Measurements from ENCODE around the gene HS3ST4.
"Not testable (repeated sequence)": the region's sequence is repeated elsewhere in the genome, so short reads cannot be mapped to it uniquely, and the experiment has no call there.

The HS3ST4 gene

DNA sequence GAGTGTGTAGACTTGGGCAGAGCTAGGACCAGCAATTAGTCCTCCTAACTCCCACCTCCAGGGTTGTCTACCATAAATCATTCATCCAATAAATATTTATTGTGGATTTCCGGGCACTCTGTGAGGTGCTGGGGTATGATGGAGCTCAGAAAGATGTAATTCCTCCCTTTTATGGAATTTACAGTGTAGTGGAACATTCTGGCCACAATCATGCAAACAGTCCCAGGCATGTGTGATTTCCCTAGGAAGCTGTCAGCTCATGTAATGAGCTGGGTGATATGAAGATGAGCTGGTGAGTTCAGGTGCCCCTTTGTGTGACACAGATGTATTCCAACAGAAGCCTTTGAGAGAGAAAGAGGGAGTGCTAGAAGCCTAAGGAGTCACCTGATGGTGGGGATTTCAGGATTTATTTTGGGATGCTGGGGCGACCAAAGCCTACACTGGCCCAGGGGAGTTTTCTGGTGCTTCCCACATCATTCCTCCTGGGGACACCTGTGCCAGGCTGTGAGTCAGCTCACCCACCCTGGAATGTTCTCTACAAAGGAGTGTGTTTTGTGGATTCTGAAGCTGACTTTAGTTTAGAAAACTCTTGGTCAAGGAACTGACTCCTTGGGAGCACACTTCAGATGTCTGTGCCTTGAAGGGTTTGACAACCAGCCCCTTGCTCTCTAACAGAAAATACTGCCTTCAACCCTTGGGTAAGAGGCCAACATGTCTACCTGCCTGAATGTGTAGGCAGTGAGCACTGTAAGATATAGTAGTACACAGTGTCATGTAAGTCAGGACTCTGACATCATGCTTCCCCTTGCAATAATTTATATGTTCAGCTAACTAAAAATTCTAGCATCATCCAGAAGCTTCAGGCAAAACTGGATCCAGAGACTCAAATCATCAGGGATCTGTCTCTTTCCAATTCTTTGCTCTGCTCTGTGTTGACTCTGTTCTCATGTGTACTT lies 42.9 kb downstream of the HS3ST4 start:
- no peak for FAIRE-seq

DNA sequence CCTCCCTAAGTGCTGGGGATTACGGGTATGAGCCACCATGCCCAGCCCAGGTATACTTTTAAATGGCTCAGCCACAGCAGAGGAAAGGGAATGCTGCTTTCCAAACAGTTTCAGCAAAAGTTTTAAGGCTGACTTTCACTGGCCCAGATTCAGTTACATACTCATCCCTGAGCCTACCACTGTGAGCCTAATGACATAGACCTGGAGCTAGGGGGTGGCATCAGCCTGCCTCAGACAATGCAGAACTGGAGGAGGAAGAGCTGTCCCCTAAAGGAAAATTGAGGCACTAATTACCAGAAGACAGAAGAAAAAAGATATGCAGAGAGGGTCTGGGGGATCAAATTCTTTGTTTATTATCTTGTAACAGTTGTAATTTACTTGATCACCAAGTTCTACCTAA lies 43.9 kb downstream of the HS3ST4 start:
- no peak for FAIRE-seq

DNA sequence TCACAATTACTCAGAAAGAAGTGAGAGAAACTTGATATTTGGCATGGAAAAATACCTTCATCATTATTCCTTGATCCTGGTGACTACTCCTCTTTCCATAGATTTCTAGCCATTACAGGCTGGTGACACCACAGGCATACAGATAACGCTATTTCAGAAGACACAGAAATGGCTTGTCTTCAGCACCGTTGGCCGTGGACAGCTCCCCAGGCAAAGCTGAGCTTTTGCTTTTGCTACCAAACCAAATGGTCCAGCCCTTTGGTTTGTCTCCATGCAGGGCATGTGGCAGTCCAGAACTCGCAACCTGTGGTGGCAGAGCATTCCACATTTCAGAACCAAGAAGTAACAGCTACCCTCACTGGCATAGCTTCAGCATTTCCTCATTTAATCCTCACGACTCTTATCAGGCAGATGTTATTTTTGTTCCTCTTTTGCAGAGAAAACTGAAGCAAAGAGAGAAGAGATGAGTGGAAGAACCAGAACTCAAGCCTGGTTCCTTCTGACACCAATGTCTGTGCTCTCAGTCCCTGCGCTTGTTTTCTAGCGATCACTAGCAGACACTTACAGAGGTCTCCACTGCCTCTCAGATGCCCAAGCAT lies 55.5 kb downstream of the HS3ST4 start:
- FAIRE-seq: no peak

DNA sequence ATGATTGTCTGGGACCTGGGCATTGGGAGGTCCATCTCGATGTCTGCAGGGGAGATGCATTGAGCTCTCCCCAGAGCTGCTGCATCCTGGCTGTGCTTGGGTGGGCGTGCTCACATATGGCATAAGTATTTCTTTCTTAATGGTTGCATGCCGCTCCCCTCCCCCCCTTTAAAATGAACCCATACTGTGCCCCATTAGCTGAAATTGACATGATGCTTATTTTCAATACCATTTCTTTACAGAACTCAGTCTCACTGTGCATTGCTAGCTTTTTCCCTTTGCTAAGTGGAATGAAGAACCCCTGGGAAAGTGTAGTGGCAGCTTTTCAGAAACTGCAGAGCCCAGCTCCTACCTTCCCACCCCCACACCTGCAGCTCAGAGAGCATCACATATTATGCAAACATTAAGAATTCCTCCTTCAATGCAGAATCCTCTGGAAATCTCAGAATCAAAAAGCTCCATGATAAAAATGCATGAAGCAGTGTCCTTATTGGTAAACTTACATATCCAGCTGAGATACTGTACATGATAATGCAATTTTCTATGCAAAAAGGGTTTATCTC lies 56.4 kb downstream of the HS3ST4 start:
- FAIRE-seq: no peak

DNA sequence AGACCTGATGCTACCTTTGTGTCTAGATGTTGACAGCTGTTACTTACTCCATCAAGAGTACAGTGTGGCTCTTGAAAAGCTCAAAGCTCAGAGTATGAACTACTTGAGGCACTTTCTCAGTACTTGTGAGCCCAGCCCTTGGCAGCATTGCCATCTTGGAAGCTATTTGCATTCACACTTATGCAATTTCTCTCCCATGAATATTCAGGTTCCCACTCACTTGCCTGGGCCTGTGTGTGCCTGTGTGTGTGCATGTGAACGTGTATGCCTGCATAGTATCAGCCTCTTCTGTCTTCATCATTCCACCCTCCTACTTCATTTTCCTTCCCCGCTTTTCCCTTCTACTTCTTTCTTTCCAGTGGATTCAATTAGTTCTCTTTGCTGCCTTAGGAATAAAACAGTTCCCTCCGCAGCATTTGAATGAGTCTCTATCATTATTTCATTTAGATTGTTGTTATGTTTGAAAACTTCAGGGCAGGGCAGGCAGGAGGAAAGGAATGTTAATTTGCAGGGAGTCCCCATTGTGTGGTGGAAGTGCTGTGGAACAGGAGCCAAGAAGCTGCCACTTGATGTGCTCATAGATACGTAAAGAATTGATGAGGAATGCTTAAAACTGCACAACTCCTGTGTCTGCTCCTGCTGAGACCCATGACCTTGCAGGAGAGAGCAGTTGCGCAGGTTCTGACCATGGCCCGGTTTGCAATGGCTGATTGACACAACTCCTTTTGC lies 58.9 kb downstream of the HS3ST4 start:
- FAIRE-seq: no peak

DNA sequence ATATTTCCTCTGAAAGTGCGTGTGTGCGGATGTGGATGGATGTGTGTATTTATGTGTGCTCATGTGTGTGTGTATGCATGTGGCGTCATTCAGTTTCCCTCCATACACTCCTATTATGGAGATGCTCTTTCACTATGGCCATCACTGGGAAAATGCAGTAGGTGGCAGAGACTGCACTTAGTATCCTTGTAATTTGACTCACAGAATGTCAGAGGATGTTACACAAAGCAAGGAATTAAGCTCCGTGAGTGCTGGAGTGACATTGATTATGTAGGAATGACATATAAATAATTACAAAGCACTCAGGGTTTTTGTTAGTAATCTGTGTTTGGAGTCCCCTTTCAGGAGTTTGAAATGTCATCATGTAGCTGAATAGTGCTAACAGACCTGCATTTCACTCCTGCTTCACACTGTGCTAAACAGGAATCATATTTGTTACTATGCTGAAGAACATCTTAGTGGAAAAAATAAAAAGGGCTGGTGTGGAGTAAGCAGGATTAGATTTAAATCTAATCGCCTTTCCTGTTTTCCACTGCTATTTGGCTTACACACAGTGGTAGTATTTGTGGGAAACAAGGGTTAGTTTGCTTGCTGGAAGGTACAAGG lies 59.6 kb downstream of the HS3ST4 start:
- no peak for FAIRE-seq

DNA sequence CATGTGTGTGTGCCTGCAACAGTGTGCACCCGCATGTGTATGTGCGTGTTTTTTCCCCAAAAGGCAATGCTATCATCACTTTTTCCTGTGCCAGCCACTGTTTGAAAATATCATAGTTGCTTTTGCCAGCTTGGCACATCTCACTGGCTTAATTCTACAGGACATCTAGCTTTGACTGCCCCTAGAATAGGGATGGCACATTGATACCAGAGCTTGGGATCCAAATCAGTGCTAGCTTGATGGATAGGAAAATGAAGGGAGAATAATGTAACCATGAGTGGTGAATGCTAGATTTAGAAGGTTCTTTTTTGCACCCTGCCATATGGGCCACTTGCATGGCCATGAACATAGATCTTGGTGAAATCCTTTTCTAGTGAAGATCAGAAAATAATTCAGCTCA lies 72.7 kb downstream of the HS3ST4 start:
- no peak for FAIRE-seq

DNA sequence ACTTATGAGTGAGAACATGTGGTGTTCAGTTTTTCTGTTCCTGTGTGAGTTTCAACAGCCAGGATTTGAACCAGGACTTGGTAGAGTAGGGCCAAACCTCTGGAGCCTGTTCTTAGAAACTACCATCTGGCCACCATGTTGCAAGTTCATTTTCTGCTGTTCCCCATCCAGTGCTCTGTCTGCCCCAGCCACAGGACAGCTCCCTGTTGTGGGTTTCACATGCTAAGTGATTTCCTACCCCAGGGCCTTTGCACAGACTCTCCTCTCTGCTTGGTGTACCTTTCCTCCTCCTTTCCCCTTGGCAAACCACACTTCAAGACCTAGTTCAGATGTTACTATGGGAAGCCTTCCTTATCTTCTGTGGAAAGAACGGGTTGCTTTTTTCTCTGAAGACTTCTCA lies 79.5 kb downstream of the HS3ST4 start:
- no peak for FAIRE-seq

DNA sequence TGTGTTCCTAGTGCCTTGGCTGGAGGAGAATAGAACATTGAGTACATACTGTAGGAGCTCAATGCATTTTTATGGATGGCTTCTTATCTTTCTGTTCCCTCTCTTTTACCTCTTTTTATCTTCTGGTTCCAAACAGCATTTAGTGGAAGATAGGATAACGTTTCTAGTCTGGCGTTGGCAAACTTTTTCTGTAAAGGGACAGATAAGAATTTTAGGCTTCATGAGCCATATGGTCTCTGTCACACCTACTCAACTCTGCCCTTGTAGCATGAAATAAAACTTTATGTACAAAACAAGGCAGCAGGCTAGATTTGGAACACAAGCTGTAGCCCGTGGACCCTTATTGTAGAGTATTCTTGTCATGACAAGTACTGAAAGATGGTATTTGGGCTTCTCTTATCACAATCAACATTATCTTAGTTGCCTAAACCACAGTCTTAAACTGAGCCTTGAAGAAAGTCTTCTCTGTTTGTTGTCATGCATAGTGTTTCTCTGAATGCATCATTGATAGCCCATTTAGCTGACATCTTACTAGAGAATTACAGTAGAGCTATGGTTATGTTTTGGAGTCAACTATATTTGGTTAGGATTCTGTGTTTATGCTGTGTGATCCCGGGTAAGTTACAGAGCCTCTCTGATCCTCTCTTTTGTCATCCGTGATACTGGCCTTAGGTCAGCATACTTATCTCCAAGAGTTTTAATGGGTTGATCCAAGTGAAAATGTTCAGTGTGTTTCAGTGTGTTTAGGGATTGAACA lies 80.2 kb downstream of the HS3ST4 start:
- no peak for FAIRE-seq

DNA sequence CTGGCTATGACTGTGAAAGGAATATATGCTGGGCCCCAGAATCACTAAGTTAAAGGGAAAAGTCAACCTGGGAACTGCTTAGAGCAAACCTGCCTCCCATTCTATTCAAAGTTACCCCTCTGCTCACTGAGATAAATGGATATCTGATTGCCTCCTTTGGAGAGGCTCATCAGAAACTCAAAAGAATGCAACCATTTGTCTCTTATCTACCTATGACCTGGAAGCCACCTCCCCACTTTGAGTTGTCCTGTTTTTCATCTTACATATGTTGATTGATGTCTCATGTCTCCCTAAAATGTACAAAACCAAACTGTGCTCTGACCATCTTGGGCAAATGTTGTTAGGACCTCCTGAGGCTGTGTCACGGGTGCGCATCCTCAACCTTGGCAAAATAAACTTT lies 84.5 kb downstream of the HS3ST4 start:
- not testable (repeated sequence) for FAIRE-seq

DNA sequence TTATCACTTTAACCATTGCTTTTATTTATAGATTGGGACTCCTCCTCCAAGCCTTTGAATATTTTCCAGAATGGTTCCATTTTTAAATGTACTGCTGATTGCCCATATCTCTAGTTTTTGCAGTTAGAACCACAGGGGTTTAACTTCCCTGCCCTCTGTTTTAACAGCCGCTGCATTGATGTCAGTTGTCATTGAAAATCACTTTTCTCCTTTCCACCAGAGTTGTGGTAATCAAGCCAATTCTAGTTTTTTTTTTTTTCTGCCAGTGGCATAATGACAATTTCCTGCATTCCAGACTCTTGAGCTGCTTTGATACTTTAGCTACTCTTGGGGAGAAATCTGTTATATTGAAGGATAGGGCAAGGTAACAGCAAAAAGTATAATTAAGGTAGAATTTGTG lies 91.5 kb downstream of the HS3ST4 start:
- FAIRE-seq: no peak

DNA sequence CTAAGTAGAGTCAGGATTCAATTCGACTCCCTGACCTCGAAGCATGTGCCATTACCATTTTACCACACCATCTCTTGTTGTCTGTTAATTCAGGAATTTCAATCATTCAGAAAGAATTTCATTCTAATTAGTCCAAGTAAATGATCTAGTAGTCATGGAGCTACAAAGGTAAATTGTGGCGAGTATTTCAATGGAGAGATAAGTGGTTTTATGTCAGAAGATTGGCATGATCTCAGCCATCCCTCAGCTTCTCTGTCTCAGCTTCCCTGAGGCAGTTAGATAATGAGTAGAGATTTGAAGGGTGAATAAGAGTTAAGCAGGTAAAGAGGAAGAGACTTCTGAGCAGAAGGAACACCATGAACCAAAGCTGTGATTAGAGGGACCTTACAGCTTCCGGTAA lies 93.6 kb downstream of the HS3ST4 start:
- no peak for FAIRE-seq

DNA sequence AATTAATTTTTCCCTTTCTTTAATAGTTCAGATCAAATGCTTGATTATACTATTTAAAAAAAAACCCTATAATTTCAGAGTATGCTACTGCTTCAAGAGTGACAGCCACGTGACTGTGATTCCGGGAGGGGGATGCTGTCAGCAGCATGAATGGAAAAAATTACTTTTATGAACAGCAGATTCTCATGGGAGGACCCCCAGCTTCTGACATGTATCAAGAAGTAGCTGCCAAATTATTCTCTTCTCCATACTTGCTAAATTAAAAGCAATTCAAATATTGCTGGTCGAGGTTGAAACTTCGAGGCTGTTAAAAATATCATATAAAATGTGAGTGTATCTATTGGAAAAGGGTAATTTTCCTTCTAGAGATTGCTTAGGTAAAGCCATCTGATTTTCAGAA lies 95.0 kb downstream of the HS3ST4 start:
- no peak for FAIRE-seq

DNA sequence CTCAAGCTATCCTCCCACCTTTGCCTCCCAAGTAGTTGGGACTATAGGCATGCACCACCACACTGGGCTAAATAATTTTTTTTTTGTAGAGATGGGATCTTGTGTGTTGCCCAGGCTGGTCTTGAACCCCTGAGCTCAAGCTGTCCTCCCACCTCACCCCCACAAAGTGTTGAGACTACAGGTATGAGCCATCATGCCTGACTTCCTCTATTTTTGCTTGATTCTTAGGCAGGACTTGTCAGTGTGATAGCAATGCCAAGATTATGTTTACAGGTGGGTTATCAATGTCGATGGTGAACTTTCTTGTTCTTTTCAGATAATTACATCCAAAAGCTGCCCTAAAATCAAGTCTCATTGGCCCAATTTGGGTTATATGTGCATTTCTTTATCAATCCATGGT lies 96.9 kb downstream of the HS3ST4 start:
- FAIRE-seq: no peak

DNA sequence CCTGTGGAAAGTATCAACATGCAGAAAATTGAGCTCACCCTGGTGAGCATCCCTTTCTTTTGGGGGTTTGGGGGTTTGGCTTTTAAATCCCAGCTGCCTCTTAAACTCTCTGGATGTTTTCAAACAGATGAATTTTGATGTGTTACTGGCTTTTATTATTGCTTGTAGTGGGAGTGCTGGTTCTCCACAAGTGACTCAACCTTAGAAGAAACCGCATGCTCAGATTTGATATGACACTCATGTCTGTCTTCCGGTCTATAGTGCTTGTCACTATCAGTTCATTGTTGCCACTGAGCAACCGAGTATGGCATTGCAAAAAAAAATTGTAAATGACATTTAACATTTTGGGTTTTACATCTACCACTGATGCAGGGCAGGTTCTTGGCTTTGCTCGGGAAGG lies 104.5 kb downstream of the HS3ST4 start:
- no peak for FAIRE-seq

DNA sequence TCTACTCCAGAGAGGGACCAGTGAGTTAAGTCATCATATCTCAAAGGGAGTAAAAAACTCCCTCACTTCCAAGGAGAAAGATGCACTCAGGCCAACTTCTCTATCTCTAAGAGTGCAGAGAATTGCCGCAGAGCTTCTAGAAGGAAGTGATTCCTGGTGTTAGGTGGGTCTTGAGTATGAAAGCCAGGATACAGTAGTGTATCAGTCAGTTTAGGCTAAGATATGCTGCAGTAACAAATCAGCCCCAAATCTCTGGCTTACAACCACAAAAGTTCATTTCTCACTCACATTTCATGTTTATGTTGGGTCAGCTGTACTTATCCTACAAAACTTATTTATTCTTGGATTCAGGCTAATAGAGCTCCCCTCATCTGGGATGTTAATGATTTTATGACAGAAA lies 106.3 kb downstream of the HS3ST4 start:
- no peak for FAIRE-seq

DNA sequence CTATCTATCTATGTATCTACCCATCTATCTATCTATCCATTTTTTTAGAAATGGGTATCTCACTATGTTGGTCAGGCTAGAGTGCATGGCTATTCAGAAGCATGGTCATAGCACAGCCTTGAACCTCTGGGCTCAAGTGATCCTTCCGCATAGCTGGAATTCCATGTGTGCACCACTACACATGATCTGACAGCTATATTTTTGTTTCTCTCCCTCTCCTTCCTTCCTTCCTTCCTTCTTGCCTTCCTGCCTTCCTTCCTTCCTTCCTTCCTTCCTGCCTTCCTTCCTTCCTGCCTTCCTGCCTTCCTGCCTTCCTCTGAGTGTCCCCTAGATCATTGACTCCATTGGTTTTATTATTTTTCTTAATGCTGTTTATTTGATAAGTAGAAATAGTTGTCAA lies 108.1 kb downstream of the HS3ST4 start:
- no peak for FAIRE-seq

DNA sequence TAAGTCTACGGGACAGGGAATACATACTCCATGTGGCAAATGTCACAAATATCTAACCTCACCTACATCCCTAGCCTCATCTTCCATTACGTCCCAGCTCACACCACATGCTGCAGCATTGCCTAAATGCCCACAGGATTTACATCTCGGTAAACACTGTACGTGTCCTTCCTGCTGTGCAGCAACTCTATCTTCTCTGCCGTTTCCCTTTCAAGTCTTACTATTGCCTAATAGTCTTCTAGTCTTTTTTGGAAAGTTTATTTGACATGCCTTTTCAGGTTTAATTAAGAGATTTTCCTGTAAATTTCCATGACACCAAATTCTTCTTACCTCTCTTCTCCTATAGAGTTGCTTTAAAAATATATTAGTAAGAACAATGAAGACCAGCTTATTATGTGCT lies 120.5 kb downstream of the HS3ST4 start:
- FAIRE-seq: no peak

DNA sequence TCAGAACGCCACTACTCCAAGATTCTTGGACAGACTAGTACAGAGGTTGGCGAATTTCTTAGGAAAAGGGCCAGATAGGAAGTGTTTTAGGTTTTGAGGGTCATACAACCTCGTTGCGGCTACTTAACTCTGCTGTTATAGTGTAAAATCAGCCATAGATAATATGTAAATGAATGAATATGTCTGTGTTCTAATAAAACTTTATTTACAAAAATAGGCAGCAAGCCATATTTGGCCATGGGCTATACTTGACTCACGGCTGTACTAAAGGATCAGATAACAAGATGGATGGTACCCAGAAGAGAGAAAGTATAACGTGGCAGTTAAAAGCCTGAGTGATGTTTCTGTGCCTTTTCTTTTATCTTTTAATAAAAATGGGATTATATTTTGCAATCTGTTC lies 125.5 kb downstream of the HS3ST4 start:
- no peak for FAIRE-seq

DNA sequence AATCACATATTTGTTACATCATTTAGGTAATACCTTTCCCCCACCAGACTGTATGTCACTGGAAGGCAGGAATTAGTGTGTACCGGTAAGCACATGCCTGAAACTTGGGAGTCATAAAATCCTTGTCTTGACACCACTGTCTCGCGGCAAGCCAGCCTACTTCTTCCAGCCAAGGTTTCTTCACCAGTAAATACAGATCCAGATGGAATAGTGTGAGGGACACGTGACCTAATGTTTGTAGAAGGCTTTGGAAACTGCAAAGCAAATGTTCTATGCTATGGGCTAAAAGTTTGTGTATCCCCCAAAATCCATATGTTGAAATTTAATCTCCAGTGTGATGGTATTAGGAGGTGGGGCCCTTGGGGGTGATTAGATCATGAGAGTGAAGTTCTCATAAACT lies 126.1 kb downstream of the HS3ST4 start:
- FAIRE-seq: no peak

DNA sequence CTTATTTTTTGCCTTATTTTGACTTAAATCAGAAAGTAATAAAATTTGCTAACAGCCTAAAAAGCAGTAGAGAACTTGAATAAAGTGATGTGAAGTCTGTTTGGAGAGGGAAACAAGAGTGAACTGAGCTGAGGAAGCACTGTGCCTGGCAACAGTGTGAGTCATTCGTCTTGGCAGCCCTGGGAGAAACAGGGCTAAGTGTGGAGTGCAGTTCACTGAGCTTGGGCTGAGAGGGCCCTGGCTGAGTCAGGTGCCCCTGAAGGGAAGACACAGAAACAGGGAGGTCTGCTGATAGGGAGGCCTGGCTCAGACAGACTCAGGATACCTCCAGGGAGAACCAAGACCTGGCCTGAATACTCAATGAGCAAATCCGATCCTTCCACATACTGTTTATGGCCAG lies 132.1 kb downstream of the HS3ST4 start:
- no peak for FAIRE-seq

DNA sequence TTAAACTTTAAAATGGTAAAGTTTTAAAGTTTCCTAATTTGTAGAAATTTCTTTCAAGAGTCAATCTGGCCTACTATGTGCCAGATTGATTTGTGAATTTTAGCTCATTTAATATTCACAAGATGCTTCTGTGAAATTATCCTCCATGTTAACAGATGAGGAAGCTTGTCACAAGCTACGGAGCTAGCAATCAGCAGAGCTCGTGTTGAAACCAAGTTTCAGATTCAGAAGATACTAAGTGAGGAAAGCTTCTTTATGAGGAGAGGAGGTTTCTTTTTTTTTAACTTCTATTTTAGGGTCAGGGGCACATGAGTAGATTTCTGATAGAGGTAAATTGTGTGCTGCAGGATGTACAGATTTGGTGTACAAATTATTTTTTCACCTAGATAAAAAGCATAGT lies 135.9 kb downstream of the HS3ST4 start:
- FAIRE-seq: no peak
